Smooth muscle cell of bladder (primary cell): Measurements from ENCODE around the gene CBLB. TPM values are rescaled to one million over a fixed set of nuclear protein-coding genes. Genes with fewer than 3 reads are reported as not detected.

Experiments
- total RNA-seq: library from RNA; depleted of rRNA; stranded (reverse); fragments of >200 nt; gene quantifications from 2 replicates; pipeline ENCODE4 v1.2.3, GENCODE V29; 2014

The CBLB gene
- 18.3 and 23.9 TPM in 2 replicates for total RNA-seq

GRCh38 chr3:105868742-105869530, at the start of gene CBLB:
CBLB (minus strand) TSS chr3:105869012; CDS start chr3:105867577, 1,435 bp downstream.

